Raji (cell line): ENCODE data around the gene WNT1.

Source experiments
- POLR2A ChIP-seq: IDR thresholded peaks from 2 replicates; pipeline ENCODE4 v1.6.1; 2011; ENCODE audit warnings: low read depth, low read length, control low read depth; ENCODE audit not compliant: insufficient read depth

Gene WNT1

GRCh38 chr12:48978291-48978740 lies at the start of gene WNT1:
WNT1 (plus strand) TSS chr12:48978322; CDS start chr12:48978651, 329 bp downstream.
- TF ChIP-seq POLR2A, result no peak

- no peak for TF ChIP-seq POLR2A
Measured at GRCh38 chr12:48929551-48929950, 48.6 kb upstream of the WNT1 start.

GRCh38 chr12:48930475-48930874 lies 47.6 kb upstream of the WNT1 start:
- TF ChIP-seq POLR2A, result no peak

- TF ChIP-seq POLR2A, result no peak
Measured at GRCh38 chr12:48932878-48933277, 45.2 kb upstream of the WNT1 start.

GRCh38 chr12:48933664-48934311 lies 44.3 kb upstream of the WNT1 start:
- TF ChIP-seq POLR2A, result no peak

- TF ChIP-seq POLR2A, result no peak
Measured at GRCh38 chr12:48934312-48934706, 43.8 kb upstream of the WNT1 start.

GRCh38 chr12:48936379-48936979 lies 41.6 kb upstream of the WNT1 start:
- no peak for TF ChIP-seq POLR2A

GRCh38 chr12:48937170-48937569 lies 41.0 kb upstream of the WNT1 start:
- no peak for TF ChIP-seq POLR2A

- TF ChIP-seq POLR2A, result no peak
Measured at GRCh38 chr12:48938805-48939204, 39.3 kb upstream of the WNT1 start.

- TF ChIP-seq POLR2A, result no peak
Measured at GRCh38 chr12:48940181-48940580, 37.9 kb upstream of the WNT1 start.

- no peak for TF ChIP-seq POLR2A
Measured at GRCh38 chr12:48943221-48943620, 34.9 kb upstream of the WNT1 start.

- no peak for TF ChIP-seq POLR2A
Measured at GRCh38 chr12:48946205-48946604, 31.9 kb upstream of the WNT1 start.

GRCh38 chr12:48946943-48947342 lies 31.2 kb upstream of the WNT1 start:
- TF ChIP-seq POLR2A, result no peak

- TF ChIP-seq POLR2A, result no peak
Measured at GRCh38 chr12:48947727-48948126, 30.4 kb upstream of the WNT1 start.

- TF ChIP-seq POLR2A, result no peak
Measured at GRCh38 chr12:48952691-48953090, 25.4 kb upstream of the WNT1 start.

- TF ChIP-seq POLR2A, result no peak
Measured at GRCh38 chr12:48954061-48954460, 24.1 kb upstream of the WNT1 start.
